ENCODE data around the gene C1QL1.

Gene C1QL1

GRCh38 chr17:44978807-44979206, 10.7 kb upstream of the C1QL1 start:
- Histone ChIP-seq H3F3A (ENCODE audit: insufficient read depth, low read length) (no peaks in the 10 kb centered on the region), H4K20me1 (ENCODE audit: insufficient read depth, low read length) (no peaks in the 10 kb centered on the region), H3K4me3 (ENCODE audit: low read length) (no peak overlapping the region), H3K9me3 (replicated peaks; ENCODE audit: insufficient read depth, low read length) (no peaks in the 10 kb centered on the region), H3K9ac (ENCODE audit: low read length) (no peak overlapping the region), H3K4me1 (ENCODE audit: low read length) (no peaks in the 10 kb centered on the region), H3K27ac (ENCODE audit: low read length) (no peak overlapping the region), H3K36me3 (replicated peaks; ENCODE audit: insufficient read depth, low read length) (no peaks in the 10 kb centered on the region), H2AFZ (ENCODE audit: low read length) (no peak overlapping the region), H3K9me2 (replicated peaks; ENCODE audit: insufficient read depth, low read length) (no peaks in the 10 kb centered on the region), H3K4me2 (ENCODE audit: low read depth, low read length) (no peak overlapping the region), H3K79me2 (ENCODE audit: low read length) (no peaks in the 10 kb centered on the region), H3K27me3 (replicated peaks; ENCODE audit: insufficient read depth, low read length) (peaks cover 66% of the 10 kb centered on the region)
- no peak for DNase-seq
- TF ChIP-seq CTCF (IDR thresholded peaks at IDR 0.05; ENCODE audit: low read length): no peak
- TF ChIP-seq EZH2 (optimal IDR thresholded peaks at IDR 0.05; ENCODE audit: low read depth, low read length): no peak
- TF ChIP-seq EZH2phosphoT487 (IDR thresholded peaks at IDR 0.05; ENCODE audit: low read length): no peak

GRCh38 chr17:44977814-44978550, 9.9 kb upstream of the C1QL1 start:
- H3K9ac ChIP-seq (ENCODE audit: low read length): no peak overlapping the region
- no peaks in the 10 kb centered on the region for H3K9me2 ChIP-seq (replicated peaks; ENCODE audit: insufficient read depth, low read length)
- no peaks in the 10 kb centered on the region for H4K20me1 ChIP-seq (ENCODE audit: insufficient read depth, low read length)
- no peak overlapping the region for H2AFZ ChIP-seq (ENCODE audit: low read length)
- TF ChIP-seq EZH2 (optimal IDR thresholded peaks at IDR 0.05; ENCODE audit: low read depth, low read length) (no peak), CTCF (IDR thresholded peaks at IDR 0.05; ENCODE audit: low read length) (no peak), EZH2phosphoT487 (IDR thresholded peaks at IDR 0.05; ENCODE audit: low read length) (no peak)
- H3K79me2 ChIP-seq (ENCODE audit: low read length): no peaks in the 10 kb centered on the region
- H3K36me3 ChIP-seq (replicated peaks; ENCODE audit: insufficient read depth, low read length): no peaks in the 10 kb centered on the region
- H3K27ac ChIP-seq (ENCODE audit: low read length): no peak overlapping the region
- H3K9me3 ChIP-seq (replicated peaks; ENCODE audit: insufficient read depth, low read length): no peaks in the 10 kb centered on the region
- H3K4me2 ChIP-seq (ENCODE audit: low read depth, low read length): no peak overlapping the region
- DNase-seq: no peak
- no peak overlapping the region for H3K4me3 ChIP-seq (ENCODE audit: low read length)
- no peaks in the 10 kb centered on the region for H3F3A ChIP-seq (ENCODE audit: insufficient read depth, low read length)
- H3K4me1 ChIP-seq (ENCODE audit: low read length): no peaks in the 10 kb centered on the region
- peaks cover 68% of the 10 kb centered on the region for H3K27me3 ChIP-seq (replicated peaks; ENCODE audit: insufficient read depth, low read length)

DNA sequence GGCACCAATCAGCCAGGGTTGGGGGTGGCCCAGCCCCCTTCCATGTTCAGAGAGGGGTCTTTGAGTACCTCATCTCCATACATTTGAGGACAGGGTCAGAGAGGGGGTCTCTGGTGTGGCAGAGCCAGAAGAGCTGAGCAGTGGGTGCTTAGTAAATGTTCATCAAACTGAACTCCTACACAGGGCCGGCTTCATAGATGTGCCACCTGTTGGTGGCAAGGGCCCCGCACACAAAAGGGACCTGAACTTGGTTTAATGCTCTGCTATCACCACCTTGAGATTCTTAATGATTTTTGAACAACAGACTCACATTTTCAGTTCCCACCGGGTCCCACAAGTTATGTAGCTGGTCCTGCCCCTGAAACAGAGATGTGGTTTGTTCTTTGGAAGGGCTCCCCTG, 9.0 kb upstream of the C1QL1 start:
- Histone ChIP-seq H3K79me2 (ENCODE audit: low read length) (no peaks in the 10 kb centered on the region), H3K27ac (ENCODE audit: low read length) (no peak overlapping the region), H3K9me2 (replicated peaks; ENCODE audit: insufficient read depth, low read length) (no peaks in the 10 kb centered on the region), H3K9ac (ENCODE audit: low read length) (no peak overlapping the region), H2AFZ (ENCODE audit: low read length) (no peak overlapping the region), H3F3A (ENCODE audit: insufficient read depth, low read length) (no peaks in the 10 kb centered on the region), H3K9me3 (replicated peaks; ENCODE audit: insufficient read depth, low read length) (no peaks in the 10 kb centered on the region), H3K4me3 (ENCODE audit: low read length) (no peak overlapping the region), H3K27me3 (replicated peaks; ENCODE audit: insufficient read depth, low read length) (peaks cover 70% of the 10 kb centered on the region), H3K4me2 (ENCODE audit: low read depth, low read length) (no peak overlapping the region), H3K4me1 (ENCODE audit: low read length) (no peaks in the 10 kb centered on the region), H4K20me1 (ENCODE audit: insufficient read depth, low read length) (no peaks in the 10 kb centered on the region), H3K36me3 (replicated peaks; ENCODE audit: insufficient read depth, low read length) (no peaks in the 10 kb centered on the region)
- no peak for DNase-seq
- TF ChIP-seq CTCF (IDR thresholded peaks at IDR 0.05; ENCODE audit: low read length) (peak; percentile 11; the same call in 1 of the 2 replicates), EZH2phosphoT487 (IDR thresholded peaks at IDR 0.05; ENCODE audit: low read length) (no peak), EZH2 (optimal IDR thresholded peaks at IDR 0.05; ENCODE audit: low read depth, low read length) (no peak)
